NCI-H2081 treated with DMSO at 0.1 percent for 48 hours (cell line): ENCODE measurements around the gene KPTN.

Experiments
- DNase-seq: peaks from one replicate; lab custom pipeline; 2025; lab: John Stamatoyannopoulos, UW

Gene KPTN

GRCh38 chr19:47509170-47509847 is 25.3 kb upstream of the KPTN start:
- DNase-seq, result no peak

- no peak for DNase-seq
These were observed 24.7 kb upstream of the KPTN start for GRCh38 chr19:47508721-47509120.

DNA sequence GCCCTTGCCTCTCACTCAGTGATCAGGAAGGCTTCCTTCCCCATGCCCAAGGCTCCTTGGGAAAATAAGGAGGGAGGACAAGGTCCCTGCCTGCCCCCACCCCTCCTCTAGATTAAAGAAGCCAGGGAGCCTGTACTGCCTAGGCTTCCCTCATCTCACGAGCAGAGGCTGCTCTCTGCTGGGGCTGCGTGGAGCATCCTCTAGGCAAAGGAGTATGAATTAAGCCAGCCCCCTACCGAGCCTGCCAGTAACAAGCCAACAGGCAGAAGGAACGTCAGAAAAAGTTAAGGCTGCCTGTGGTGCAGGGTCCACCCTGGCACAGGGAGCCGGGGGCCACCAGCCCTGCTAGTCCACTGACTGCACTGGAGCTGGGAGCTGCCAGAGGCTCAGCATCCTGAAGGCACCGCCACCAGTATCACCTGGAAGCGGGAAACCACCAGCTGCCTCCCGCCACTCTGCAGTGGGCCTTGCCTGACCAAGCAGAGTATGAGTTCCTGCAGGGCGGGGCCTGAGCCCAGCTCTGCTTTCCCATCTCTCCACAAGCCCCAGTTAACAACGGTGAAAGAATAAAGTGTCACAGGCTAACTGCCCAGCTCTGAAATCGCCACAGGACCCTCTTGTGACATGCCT is 24.0 kb upstream of the KPTN start:
- no peak for DNase-seq

- DNase-seq, result no peak
These were observed 23.0 kb upstream of the KPTN start for GRCh38 chr19:47507012-47507411.

GRCh38 chr19:47506459-47506858 is 22.4 kb upstream of the KPTN start:
- no peak for DNase-seq

DNA sequence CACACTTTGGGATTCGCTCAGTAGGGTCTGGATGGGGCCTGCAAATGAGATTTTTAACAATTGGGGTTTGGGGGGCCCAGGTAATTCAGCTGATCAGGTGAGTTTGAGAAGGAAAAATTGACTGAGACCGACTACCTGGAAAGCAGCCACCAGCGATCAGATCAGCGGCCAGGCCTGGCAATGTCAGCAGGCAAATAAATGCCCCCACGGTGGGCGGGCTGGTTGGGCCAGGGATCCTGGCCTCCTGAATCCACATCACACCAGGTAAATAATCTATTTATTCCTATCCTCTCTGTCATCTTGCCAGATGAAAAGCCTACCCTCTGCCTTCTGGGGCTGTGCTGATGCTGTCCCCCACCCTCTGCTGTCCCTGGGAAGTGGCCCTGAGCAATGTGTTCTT is 21.5 kb upstream of the KPTN start:
- no peak for DNase-seq

GRCh38 chr19:47503826-47504150 is 19.8 kb upstream of the KPTN start:
- no peak for DNase-seq

DNA sequence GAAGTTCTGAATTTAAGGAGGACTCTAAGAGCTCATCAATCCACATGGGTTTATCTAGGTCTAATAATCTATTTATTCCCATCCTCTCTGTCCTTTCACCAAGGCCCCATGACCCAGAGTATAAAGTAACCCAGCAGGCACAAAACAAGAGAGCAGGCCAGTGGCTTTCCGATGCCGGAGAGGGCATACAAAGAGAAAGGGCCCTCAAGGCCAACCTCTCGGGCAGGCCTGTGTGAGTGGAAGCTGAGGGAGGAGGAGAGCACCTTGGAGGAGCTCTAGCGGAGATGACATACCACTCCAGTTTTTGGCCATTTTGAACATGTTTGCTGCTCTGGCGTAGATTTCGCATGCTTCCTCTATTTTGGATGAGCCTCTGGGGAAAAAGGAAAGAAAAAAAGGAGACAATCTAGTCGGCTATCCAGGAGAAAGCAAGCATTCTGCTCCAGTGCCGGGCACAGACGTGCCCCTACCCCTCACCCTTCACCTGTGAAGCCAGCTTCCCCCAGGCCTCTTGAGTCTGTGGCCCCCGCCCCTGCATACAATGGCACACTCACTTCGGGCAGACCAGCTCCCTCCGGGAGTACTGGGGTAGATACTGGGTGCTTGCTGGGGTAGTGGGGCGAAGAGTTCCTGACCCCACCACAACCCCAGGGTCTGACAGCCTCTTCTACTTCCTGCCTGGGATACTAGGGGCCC is 19.3 kb upstream of the KPTN start:
- no peak for DNase-seq

GRCh38 chr19:47499863-47500830 is 16.1 kb upstream of the KPTN start:
- no peak for DNase-seq

GRCh38 chr19:47499371-47499770 is 15.4 kb upstream of the KPTN start:
- no peak for DNase-seq

GRCh38 chr19:47498561-47498960 is 14.5 kb upstream of the KPTN start:
- no peak for DNase-seq

DNA sequence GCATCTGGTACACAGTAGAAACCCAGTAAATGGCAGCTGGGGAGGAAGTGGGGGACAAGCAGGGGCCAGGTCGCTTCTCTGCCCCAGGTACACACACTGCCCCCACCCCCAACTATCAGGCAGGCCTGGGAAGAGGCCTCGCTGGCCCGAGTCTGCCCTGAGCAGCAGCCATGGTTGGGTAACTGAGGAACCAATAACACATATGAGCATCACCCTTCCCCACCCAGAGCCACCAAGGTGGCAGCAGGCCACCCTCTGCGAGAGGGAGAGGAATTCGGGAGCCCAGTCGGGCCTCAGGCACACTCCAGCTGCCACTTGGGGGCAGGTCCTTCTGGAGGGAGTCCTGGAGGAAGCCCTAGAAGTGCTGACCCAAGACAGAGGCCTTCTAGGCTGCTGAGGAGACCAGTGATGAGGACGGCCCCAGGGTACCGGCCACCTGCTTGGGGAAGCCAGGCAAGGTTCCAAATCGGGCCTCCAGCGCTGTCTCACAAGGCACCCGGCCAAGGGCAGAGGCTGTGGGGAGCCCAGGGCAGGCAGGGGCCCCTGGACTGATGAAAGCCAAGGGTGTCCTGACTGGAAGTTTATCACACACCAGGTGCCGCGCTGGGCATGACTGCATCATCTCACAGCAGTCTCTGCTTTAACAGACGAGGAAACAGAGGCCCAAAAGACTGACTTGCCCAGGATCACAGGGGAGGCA is 14.0 kb upstream of the KPTN start:
- DNase-seq, result no peak

GRCh38 chr19:47497050-47497766 is 13.2 kb upstream of the KPTN start:
- DNase-seq, result no peak

- no peak for DNase-seq
These were observed 11.7 kb upstream of the KPTN start for GRCh38 chr19:47495478-47496372.

GRCh38 chr19:47494729-47495128 is 10.7 kb upstream of the KPTN start:
- no peak for DNase-seq

DNA sequence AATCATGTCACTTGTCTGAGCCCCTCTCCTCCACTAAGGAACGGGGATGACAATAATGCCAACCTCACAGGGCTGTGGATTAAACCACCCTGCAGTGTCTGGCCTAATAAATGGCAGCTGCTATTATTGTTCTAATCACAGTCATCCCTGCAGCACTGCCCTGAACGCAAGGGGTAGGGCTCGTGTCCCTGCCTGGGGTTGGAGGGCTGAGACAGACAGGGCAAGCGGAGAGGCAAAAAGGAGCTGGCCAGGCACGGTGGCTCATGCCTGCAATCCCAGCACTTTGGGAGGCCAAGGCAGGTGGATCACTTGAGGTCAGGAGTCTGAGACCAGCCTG is 10.2 kb upstream of the KPTN start:
- no peak for DNase-seq

DNA sequence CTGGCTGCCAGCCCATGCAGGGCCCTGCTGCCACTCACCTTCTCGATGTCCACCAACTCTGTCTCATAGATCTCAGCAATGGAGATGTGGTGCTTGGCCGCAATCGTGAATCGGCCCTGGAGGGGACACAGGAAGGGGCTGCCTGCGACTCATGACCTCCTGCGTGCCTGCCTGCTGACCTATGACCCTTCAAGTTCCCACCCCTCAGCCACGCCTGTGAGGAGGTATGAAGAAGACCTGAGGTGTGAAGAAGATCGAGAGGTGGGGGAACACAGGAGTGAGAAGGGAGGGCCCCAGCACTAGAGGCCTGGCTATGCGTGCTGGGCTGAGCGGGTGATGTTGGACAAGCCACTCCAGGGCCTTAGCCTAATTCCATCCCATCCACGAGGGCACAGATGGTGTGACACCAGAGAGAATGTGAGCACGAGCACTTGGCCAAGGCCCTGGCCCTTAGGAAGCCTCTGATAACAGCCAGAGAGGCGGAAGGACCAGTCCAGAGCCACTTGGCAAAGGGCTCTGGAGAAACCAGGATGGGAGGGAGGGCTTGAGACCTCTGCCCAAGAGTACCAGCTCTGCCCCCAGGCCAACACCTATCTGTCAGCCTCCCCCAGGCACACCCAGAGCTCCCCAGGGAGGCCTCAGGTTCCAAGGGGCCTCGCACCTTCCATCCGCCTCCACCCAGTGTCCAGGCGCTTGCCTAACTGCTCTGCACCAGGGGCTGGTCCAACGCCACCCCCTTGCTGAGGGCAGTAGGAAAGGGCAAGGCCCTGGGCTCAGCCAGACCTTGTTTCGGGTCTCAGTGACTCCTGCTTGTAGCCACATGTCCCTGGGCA is 9.6 kb upstream of the KPTN start:
- DNase-seq, result no peak

- DNase-seq, result no peak
These were observed 8.8 kb upstream of the KPTN start for GRCh38 chr19:47492571-47493377.
